Measurements from ENCODE around the gene ZFP64. TPM values are rescaled to one million over a fixed set of nuclear protein-coding genes. Genes with fewer than 3 reads are reported as not detected.

Gene ZFP64
- total and polyA plus RNA-seq, 7 donors, result 2.5 to 6.5 (median 3.4) TPM

DNA sequence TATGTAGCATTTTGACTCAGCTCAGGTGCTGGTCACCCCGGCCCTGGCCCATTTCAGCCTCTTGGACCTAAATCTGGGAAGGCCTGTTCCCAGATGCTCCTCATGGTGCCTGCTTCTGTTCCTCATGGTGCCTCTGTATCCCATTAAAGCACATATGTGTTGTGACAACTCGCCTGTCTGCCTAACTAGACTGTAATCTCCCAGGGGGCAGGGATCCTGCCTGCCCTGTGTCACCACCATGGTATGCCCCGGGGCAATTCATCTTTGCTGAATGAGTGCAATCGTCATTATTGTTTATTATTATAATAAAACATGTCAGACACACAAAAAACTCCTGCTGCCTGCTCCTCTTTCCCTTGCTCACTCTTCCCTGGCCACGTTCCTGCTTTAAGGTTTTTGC, 62.0 kb downstream of the ZFP64 start:
- TF ChIP-seq, protein P1, sequence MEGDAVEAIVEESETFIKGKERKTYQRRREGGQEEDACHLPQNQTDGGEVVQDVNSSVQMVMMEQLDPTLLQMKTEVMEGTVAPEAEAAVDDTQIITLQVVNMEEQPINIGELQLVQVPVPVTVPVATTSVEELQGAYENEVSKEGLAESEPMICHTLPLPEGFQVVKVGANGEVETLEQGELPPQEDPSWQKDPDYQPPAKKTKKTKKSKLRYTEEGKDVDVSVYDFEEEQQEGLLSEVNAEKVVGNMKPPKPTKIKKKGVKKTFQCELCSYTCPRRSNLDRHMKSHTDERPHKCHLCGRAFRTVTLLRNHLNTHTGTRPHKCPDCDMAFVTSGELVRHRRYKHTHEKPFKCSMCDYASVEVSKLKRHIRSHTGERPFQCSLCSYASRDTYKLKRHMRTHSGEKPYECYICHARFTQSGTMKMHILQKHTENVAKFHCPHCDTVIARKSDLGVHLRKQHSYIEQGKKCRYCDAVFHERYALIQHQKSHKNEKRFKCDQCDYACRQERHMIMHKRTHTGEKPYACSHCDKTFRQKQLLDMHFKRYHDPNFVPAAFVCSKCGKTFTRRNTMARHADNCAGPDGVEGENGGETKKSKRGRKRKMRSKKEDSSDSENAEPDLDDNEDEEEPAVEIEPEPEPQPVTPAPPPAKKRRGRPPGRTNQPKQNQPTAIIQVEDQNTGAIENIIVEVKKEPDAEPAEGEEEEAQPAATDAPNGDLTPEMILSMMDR (IDR thresholded peaks at IDR 0.05), result no peak
- Histone ChIP-seq H3K27ac (no peak overlapping the region), H3K9me3 (no peaks in the 10 kb centered on the region), H3K36me3 (ENCODE audit: insufficient read depth in 1 of 2, low read depth in 1 of 2) (no peaks in the 10 kb centered on the region), H3K4me3 (no peak overlapping the region), H3K27me3 (ENCODE audit: insufficient read depth in 3 of 3, low read length in 2 of 3) (no peaks in the 10 kb centered on the region), H3K4me1 (no peaks in the 10 kb centered on the region)
- intact Hi-C loops (cut with DNase I), result no loop called here
- WGBS, 3 donors, result 92 to 97% (median 92%) methylated on average over 5 of the region's 5 CpGs
- no peak for ATAC-seq
- no peak for DNase-seq

DNA sequence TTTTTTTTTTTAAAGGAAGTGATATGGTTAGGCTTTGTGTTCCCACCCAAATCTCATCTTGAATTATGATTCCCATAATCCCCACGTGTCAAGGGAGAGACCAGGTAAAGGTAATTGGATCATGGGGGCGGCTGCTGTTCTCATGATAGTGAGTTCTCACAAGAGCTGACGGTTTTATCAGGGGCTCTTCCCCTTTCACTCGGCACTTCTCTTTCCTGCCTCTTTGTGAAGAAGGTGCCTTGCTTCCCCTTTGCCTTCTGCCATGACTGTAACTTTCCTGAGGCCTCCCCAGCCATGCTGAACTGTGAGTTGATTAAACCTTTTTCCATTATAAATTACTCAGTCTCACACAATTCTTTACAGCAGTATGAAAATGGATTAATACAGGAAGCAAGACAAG, 64.3 kb downstream of the ZFP64 start:
- intact Hi-C loops (cut with DNase I), result no loop called here
- no peak for ATAC-seq
- DNase-seq, result no peak
- Histone ChIP-seq H3K4me3 (no peak overlapping the region), H3K27me3 (ENCODE audit: insufficient read depth in 3 of 3, low read length in 2 of 3) (no peaks in the 10 kb centered on the region), H3K36me3 (ENCODE audit: insufficient read depth in 1 of 2, low read depth in 1 of 2) (no peaks in the 10 kb centered on the region), H3K4me1 (no peaks in the 10 kb centered on the region), H3K9me3 (no peaks in the 10 kb centered on the region), H3K27ac (no peak overlapping the region)
- WGBS, 3 donors, result 78 to 90% (median 78%) methylated on average over 4 of the region's 4 CpGs
- TF ChIP-seq, protein P1 (IDR thresholded peaks at IDR 0.05), result no peak

DNA sequence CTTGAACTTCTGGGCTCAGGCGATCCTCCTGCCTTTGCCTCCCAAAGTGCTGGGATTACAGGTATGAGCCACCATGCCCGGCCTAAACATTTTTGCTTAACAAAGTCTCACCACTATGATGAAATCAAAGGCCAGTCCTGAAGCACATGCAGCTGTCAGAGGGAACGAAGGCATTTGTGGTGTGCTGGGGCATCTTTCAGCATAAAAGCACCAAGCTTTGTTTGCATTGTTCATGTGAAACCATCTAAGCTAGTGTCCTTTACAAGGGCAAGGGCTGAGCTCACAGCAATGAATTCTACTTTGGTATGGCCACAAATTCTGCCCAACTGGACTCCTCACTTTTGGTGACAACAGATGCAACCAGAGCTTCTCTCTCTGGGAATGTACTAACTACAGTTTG, 66.8 kb downstream of the ZFP64 start:
- WGBS, 3 donors, result 73 to 82% (median 78%) methylated on average over 3 of the region's 3 CpGs
- DNase-seq, result no peak
- Histone ChIP-seq H3K4me3 (no peak overlapping the region), H3K4me1 (no peaks in the 10 kb centered on the region), H3K9me3 (peaks cover 8% of the 10 kb centered on the region), H3K27ac (no peak overlapping the region), H3K27me3 (ENCODE audit: insufficient read depth in 3 of 3, low read length in 2 of 3) (no peaks in the 10 kb centered on the region), H3K36me3 (ENCODE audit: insufficient read depth in 1 of 2, low read depth in 1 of 2) (no peaks in the 10 kb centered on the region)
- ATAC-seq, result no peak
- intact Hi-C loops (cut with DNase I), result no loop called here
- TF ChIP-seq, protein P1 (IDR thresholded peaks at IDR 0.05), result no peak

DNA sequence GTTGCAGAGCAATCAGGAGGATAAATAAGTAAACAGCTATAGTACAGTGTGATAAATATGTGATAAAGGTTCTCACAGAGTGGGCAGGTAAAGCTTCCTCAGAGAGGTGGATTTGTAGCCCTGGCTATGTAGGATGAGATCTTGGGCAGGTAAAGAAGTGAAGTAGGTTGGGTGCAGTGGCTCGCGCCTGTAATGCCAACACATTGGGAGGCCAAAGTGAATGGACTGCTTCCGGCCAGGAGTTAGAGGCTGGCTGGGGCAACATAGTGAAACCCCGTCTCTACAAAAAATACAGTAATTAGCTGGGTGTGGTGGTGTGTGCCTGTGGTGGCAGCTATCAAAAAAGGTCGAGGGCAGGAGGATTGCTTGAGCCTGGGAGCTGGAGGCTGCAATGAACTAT, 72.9 kb downstream of the ZFP64 start:
- ATAC-seq (no peak), DNase-seq (no peak)
- 89 to 94% (median 91%) methylated on average over 5 of the region's 5 CpGs for WGBS, 3 donors
- Histone ChIP-seq H3K9me3 (peaks cover 8% of the 10 kb centered on the region), H3K36me3 (ENCODE audit: insufficient read depth in 1 of 2, low read depth in 1 of 2) (no peaks in the 10 kb centered on the region), H3K27ac (no peak overlapping the region), H3K27me3 (ENCODE audit: insufficient read depth in 3 of 3, low read length in 2 of 3) (no peaks in the 10 kb centered on the region), H3K4me1 (no peaks in the 10 kb centered on the region), H3K4me3 (no peak overlapping the region)
- TF ChIP-seq, protein P1 (IDR thresholded peaks at IDR 0.05), result no peak
- intact Hi-C loops (cut with DNase I), result no loop called here

DNA sequence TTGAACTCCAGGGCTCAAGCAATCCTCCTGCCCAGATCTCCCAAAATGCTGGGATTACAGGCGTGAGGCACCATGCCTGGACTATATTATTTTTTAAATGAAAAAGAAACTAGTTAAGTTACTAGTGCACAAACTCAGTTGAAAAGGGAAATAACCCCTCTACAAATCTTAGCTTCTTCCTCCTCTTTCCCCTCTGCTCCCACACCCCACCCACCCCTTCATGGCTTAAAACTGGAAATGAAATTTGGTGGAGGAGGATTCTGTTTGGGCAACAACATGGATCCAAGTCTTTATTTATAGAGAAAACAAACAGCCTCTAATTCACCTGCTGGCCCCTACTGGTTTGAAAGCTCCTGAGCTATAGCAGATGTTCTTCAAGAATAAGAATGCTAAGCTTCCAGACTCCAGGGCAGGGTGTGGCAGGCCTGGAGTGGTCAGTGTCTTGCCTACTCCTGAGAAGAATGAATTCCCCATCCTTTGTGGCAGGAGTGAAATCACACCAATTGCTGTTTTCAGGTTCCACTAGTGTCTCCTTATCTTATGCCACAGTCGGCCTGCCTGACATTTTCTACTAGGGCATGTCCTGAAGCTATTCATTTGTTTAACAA, 73.5 kb downstream of the ZFP64 start:
- ATAC-seq (no peak), DNase-seq (no peak)
- no peaks in the 10 kb centered on the region for H3K27me3 ChIP-seq (ENCODE audit: insufficient read depth in 3 of 3, low read length in 2 of 3)
- no peak overlapping the region for H3K27ac ChIP-seq
- H3K9me3 ChIP-seq, result peaks cover 8% of the 10 kb centered on the region
- 90 to 92% (median 92%) methylated on average over 2 of the region's 2 CpGs for WGBS, 3 donors
- intact Hi-C loops (cut with DNase I), result no loop called here
- TF ChIP-seq, protein P1 (IDR thresholded peaks at IDR 0.05), result no peak
- H3K36me3 ChIP-seq (ENCODE audit: insufficient read depth in 1 of 2, low read depth in 1 of 2), result no peaks in the 10 kb centered on the region
- H3K4me1 ChIP-seq, result no peaks in the 10 kb centered on the region
- no peak overlapping the region for H3K4me3 ChIP-seq

All from psoas muscle (tissue), 8 donors.